ENCODE measurements around the gene RC3H1. TPM values are rescaled to one million over a fixed set of nuclear protein-coding genes. Genes with fewer than 3 reads are reported as not detected.
"Not testable (repeated sequence)": the region's sequence is repeated elsewhere in the genome, so short reads cannot be mapped to it uniquely, and the experiment has no call there.

Gene RC3H1
- total RNA-seq, 2 experiments from 2014 or later, result 28.1 to 32.9 TPM

GRCh38 chr1:174042509-174042908 is 20.4 kb upstream of the RC3H1 start:
- H3K27me3 Mint-ChIP-seq (ENCODE audit: low read depth); H3K4me1 Mint-ChIP-seq (ENCODE audit: low read depth); ATAC-seq; DNase-seq; H3K27ac Mint-ChIP-seq; CTCF ChIA-PET; POLR2A ChIA-PET; H3K4me3 Mint-ChIP-seq; H3K9me3 Mint-ChIP-seq (ENCODE audit: insufficient read depth); H3K36me3 Mint-ChIP-seq (ENCODE audit: low read depth): not testable (repeated sequence)

GRCh38 chr1:174041369-174041768 is 19.2 kb upstream of the RC3H1 start:
- no peak for ATAC-seq

GRCh38 chr1:174040387-174040786 is 18.2 kb upstream of the RC3H1 start:
- no peak overlapping the region for H3K27ac Mint-ChIP-seq
- ChIA-PET CTCF (no interaction called here), POLR2A (interaction anchor here (0.9 kb wide), 1 partner anchor 18 kb away, joined by 3 read pairs; no protein-coding TSS in a partner anchor)

More at GRCh38 chr1:174041369-174041768, 19.2 kb upstream of the RC3H1 start:
- Mint-ChIP-seq H3K9me3 (ENCODE audit: insufficient read depth) (no peaks in the 10 kb centered on the region), H3K4me3 (no peak overlapping the region), H3K27ac (no peak overlapping the region), H3K27me3 (ENCODE audit: low read depth) (no peaks in the 10 kb centered on the region), H3K36me3 (ENCODE audit: low read depth) (no peaks in the 10 kb centered on the region), H3K4me1 (ENCODE audit: low read depth) (no peaks in the 10 kb centered on the region)
- POLR2A ChIA-PET, result no interaction called here
- no peak for DNase-seq
- CTCF ChIA-PET, result no interaction called here

GRCh38 chr1:174039027-174039426 is 16.9 kb upstream of the RC3H1 start:
- no peaks in the 10 kb centered on the region for H3K4me1 Mint-ChIP-seq (ENCODE audit: low read depth)
- CTCF ChIA-PET, result no interaction called here
- peaks cover 4% of the 10 kb centered on the region for H3K27me3 Mint-ChIP-seq (ENCODE audit: low read depth)
- DNase-seq, result no peak
- H3K36me3 Mint-ChIP-seq (ENCODE audit: low read depth), result no peaks in the 10 kb centered on the region
- no peak for ATAC-seq
- H3K4me3 Mint-ChIP-seq, result no peak overlapping the region
- POLR2A ChIA-PET, result no interaction called here
- no peak overlapping the region for H3K27ac Mint-ChIP-seq
- no peaks in the 10 kb centered on the region for H3K9me3 Mint-ChIP-seq (ENCODE audit: insufficient read depth)

More at GRCh38 chr1:174040387-174040786, 18.2 kb upstream of the RC3H1 start:
- peaks cover 4% of the 10 kb centered on the region for H3K27me3 Mint-ChIP-seq (ENCODE audit: low read depth)
- DNase-seq, result no peak
- H3K36me3 Mint-ChIP-seq (ENCODE audit: low read depth), result no peaks in the 10 kb centered on the region
- H3K9me3 Mint-ChIP-seq (ENCODE audit: insufficient read depth), result no peaks in the 10 kb centered on the region
- no peak for ATAC-seq
- no peaks in the 10 kb centered on the region for H3K4me1 Mint-ChIP-seq (ENCODE audit: low read depth)
- no peak overlapping the region for H3K4me3 Mint-ChIP-seq

GRCh38 chr1:174036798-174037197 is 14.6 kb upstream of the RC3H1 start:
- H3K4me3 Mint-ChIP-seq, result no peak overlapping the region
- ChIA-PET POLR2A (no interaction called here), CTCF (interaction anchor here (1.2 kb wide), 1 partner anchor 225 kb away, joined by 4 read pairs; no protein-coding TSS in a partner anchor)
- no peaks in the 10 kb centered on the region for H3K4me1 Mint-ChIP-seq (ENCODE audit: low read depth)
- no peak for DNase-seq
- H3K27me3 Mint-ChIP-seq (ENCODE audit: low read depth), result peaks cover 12% of the 10 kb centered on the region
- H3K9me3 Mint-ChIP-seq (ENCODE audit: insufficient read depth), result no peaks in the 10 kb centered on the region
- H3K27ac Mint-ChIP-seq, result no peak overlapping the region
- no peak for ATAC-seq
- H3K36me3 Mint-ChIP-seq (ENCODE audit: low read depth), result no peaks in the 10 kb centered on the region

GRCh38 chr1:174036204-174036603 is 14.0 kb upstream of the RC3H1 start:
- no peaks in the 10 kb centered on the region for H3K9me3 Mint-ChIP-seq (ENCODE audit: insufficient read depth)
- H3K4me1 Mint-ChIP-seq (ENCODE audit: low read depth), result no peaks in the 10 kb centered on the region
- peaks cover 12% of the 10 kb centered on the region for H3K27me3 Mint-ChIP-seq (ENCODE audit: low read depth)
- ATAC-seq (no peak), DNase-seq (no peak)
- POLR2A ChIA-PET, result no interaction called here
- no peak overlapping the region for H3K27ac Mint-ChIP-seq
- no peak overlapping the region for H3K4me3 Mint-ChIP-seq
- CTCF ChIA-PET, result interaction anchor here (1.2 kb wide), 1 partner anchor 226 kb away, joined by 4 read pairs; no protein-coding TSS in a partner anchor
- H3K36me3 Mint-ChIP-seq (ENCODE audit: low read depth), result no peaks in the 10 kb centered on the region

GRCh38 chr1:174032671-174033222 is 10.6 kb upstream of the RC3H1 start:
- Mint-ChIP-seq H3K4me1 (ENCODE audit: low read depth) (no peaks in the 10 kb centered on the region), H3K9me3 (ENCODE audit: insufficient read depth) (no peaks in the 10 kb centered on the region), H3K27ac (no peak overlapping the region), H3K36me3 (ENCODE audit: low read depth) (no peaks in the 10 kb centered on the region), H3K4me3 (no peak overlapping the region), H3K27me3 (ENCODE audit: low read depth) (peaks cover 14% of the 10 kb centered on the region)
- DNase-seq (no peak), ATAC-seq (no peak)
- CTCF ChIA-PET, result no interaction called here
- POLR2A ChIA-PET, result no interaction called here

- ChIA-PET POLR2A (interaction anchor here (1.2 kb wide), 1 partner anchor 9 kb away, joined by 4 read pairs; the partner anchor contains the start of gene RC3H1), CTCF (no interaction called here)
- no peaks in the 10 kb centered on the region for H3K4me1 Mint-ChIP-seq (ENCODE audit: low read depth)
- H3K9me3 Mint-ChIP-seq (ENCODE audit: insufficient read depth), result no peaks in the 10 kb centered on the region
- no peak overlapping the region for H3K27ac Mint-ChIP-seq
- H3K4me3 Mint-ChIP-seq, result no peak overlapping the region
- ATAC-seq (no peak), DNase-seq (no peak)
- peaks cover 14% of the 10 kb centered on the region for H3K27me3 Mint-ChIP-seq (ENCODE audit: low read depth)
- no peaks in the 10 kb centered on the region for H3K36me3 Mint-ChIP-seq (ENCODE audit: low read depth)
Measured at GRCh38 chr1:174031099-174031498, 8.9 kb upstream of the RC3H1 start.

GRCh38 chr1:174028495-174028894 is 6.3 kb upstream of the RC3H1 start:
- no peaks in the 10 kb centered on the region for H3K4me1 Mint-ChIP-seq (ENCODE audit: low read depth)
- CTCF ChIA-PET, result interaction anchor here (1.4 kb wide), 1 partner anchor 86 kb away, joined by 3 read pairs; no protein-coding TSS in a partner anchor
- no peak overlapping the region for H3K4me3 Mint-ChIP-seq
- H3K9me3 Mint-ChIP-seq (ENCODE audit: insufficient read depth), result no peaks in the 10 kb centered on the region
- H3K36me3 Mint-ChIP-seq (ENCODE audit: low read depth), result no peaks in the 10 kb centered on the region
- DNase-seq (no peak), ATAC-seq (no peak)
- H3K27ac Mint-ChIP-seq, result no peak overlapping the region
- H3K27me3 Mint-ChIP-seq (ENCODE audit: low read depth), result peaks cover 6% of the 10 kb centered on the region
- POLR2A ChIA-PET, result no interaction called here

GRCh38 chr1:174023440-174023839 is 1.3 kb upstream of the RC3H1 start:
- peaks cover 15% of the 10 kb centered on the region for H3K36me3 Mint-ChIP-seq (ENCODE audit: low read depth)

GRCh38 chr1:174022976-174023277 is 770 bp upstream of the RC3H1 start:
- Mint-ChIP-seq H3K27ac (peak overlapping the region; percentile 99), H3K9me3 (ENCODE audit: insufficient read depth) (no peaks in the 10 kb centered on the region), H3K4me3 (peak overlapping the region; percentile 93), H3K4me1 (ENCODE audit: low read depth) (peaks cover 29% of the 10 kb centered on the region), H3K36me3 (ENCODE audit: low read depth) (peaks cover 15% of the 10 kb centered on the region), H3K27me3 (ENCODE audit: low read depth) (peaks cover 2% of the 10 kb centered on the region)
- ChIA-PET CTCF (interaction anchor here (0.5 to 1.2 kb wide), 3 partner anchors 154 to 335 kb away, joined by 3 read pairs; partner anchors contain the start of gene ZBTB37), POLR2A (interaction anchor here (0.7 to 1.9 kb wide), 9 partner anchors 17 to 1001 kb away, joined by 3 to 21 read pairs (median 3); partner anchors contain the start of genes DARS2, GAS5, MRPS14 and ZBTB37)
- DNase-seq, result no peak
- no peak for ATAC-seq

More at GRCh38 chr1:174023440-174023839, 1.3 kb upstream of the RC3H1 start:
- Mint-ChIP-seq H3K27me3 (ENCODE audit: low read depth) (peaks cover 2% of the 10 kb centered on the region), H3K4me1 (ENCODE audit: low read depth) (peaks cover 27% of the 10 kb centered on the region), H3K27ac (no peak overlapping the region), H3K9me3 (ENCODE audit: insufficient read depth) (no peaks in the 10 kb centered on the region), H3K4me3 (peak overlapping the region; percentile 93)
- ChIA-PET POLR2A (interaction anchor here (0.7 to 1.9 kb wide), 2 partner anchors 54 to 155 kb away, joined by 3 to 21 read pairs; partner anchors contain the start of genes GAS5 and ZBTB37), CTCF (interaction anchor here (1.1 kb wide), 1 partner anchor 129 kb away, joined by 4 read pairs; no protein-coding TSS in a partner anchor)
- DNase-seq, result no peak
- ATAC-seq, result no peak

GRCh38 chr1:174021591-174022079 is 522 bp downstream of the RC3H1 start:
- Mint-ChIP-seq H3K9me3 (ENCODE audit: insufficient read depth) (no peaks in the 10 kb centered on the region), H3K36me3 (ENCODE audit: low read depth) (peaks cover 17% of the 10 kb centered on the region), H3K4me1 (ENCODE audit: low read depth) (peaks cover 35% of the 10 kb centered on the region), H3K27me3 (ENCODE audit: low read depth) (no peaks in the 10 kb centered on the region), H3K4me3 (peak overlapping the region; percentile 98), H3K27ac (peak overlapping the region; percentile 86)
- DNase-seq, result peak; percentile 54
- ATAC-seq, result peak; percentile 46
- POLR2A ChIA-PET, result interaction anchor here (0.6 to 1.9 kb wide), 12 partner anchors 10 to 1002 kb away, joined by 3 to 21 read pairs (median 4); partner anchors contain the start of genes DARS2, GAS5, MRPS14 and PRDX6
- CTCF ChIA-PET, result no interaction called here
